HG03095 (cell line): Measurements from ENCODE around the gene ZNF692.
"Not testable (repeated sequence)": the region's sequence is repeated elsewhere in the genome, so short reads cannot be mapped to it uniquely, and the experiment has no call there.

ENCODE experiments used
- ATAC-seq: cut with Tn5 transposase; IDR thresholded peaks from one replicate; pipeline ENCODE4 v1.9.1; 2021; ENCODE audit warnings: moderate library complexity; ENCODE audit not compliant: unreplicated experiment

The ZNF692 gene

GRCh38 chr1:248882427-248882826, 23.5 kb upstream of the ZNF692 start:
- ATAC-seq = not testable (repeated sequence)

- ATAC-seq = no peak
Observed at GRCh38 chr1:248881261-248881660, 22.4 kb upstream of the ZNF692 start.

GRCh38 chr1:248873993-248874533, 15.2 kb upstream of the ZNF692 start:
- ATAC-seq = peak; percentile 59

GRCh38 chr1:248873409-248873992, 14.6 kb upstream of the ZNF692 start:
- ATAC-seq = peak; percentile 83

- ATAC-seq = peak; percentile 40
Observed at GRCh38 chr1:248872752-248873408, 14.0 kb upstream of the ZNF692 start.

- no peak for ATAC-seq
Observed at GRCh38 chr1:248871837-248872401, 13.0 kb upstream of the ZNF692 start.

GRCh38 chr1:248862998-248863881, 4.4 kb upstream of the ZNF692 start:
- ATAC-seq = peak; percentile 57

- ATAC-seq = peak; percentile 5
Observed at GRCh38 chr1:248862695-248862997, 3.8 kb upstream of the ZNF692 start.

- ATAC-seq = no peak
Observed at GRCh38 chr1:248861616-248862015, 2.7 kb upstream of the ZNF692 start.

- ATAC-seq = no peak
Observed at GRCh38 chr1:248860007-248860406, 1.1 kb upstream of the ZNF692 start.

GRCh38 chr1:248858096-248858890, 592 bp downstream of the ZNF692 start:
- ATAC-seq = peak; percentile 31

- no peak for ATAC-seq
Observed at GRCh38 chr1:248857749-248858095, 1.2 kb downstream of the ZNF692 start.

GRCh38 chr1:248857201-248857600, 1.7 kb downstream of the ZNF692 start:
- no peak for ATAC-seq

- ATAC-seq = no peak
Observed at GRCh38 chr1:248856176-248856575, 2.7 kb downstream of the ZNF692 start.

GRCh38 chr1:248855580-248855979, 3.3 kb downstream of the ZNF692 start:
- ATAC-seq = no peak

GRCh38 chr1:248853663-248854375, 5.1 kb downstream of the ZNF692 start:
- no peak for ATAC-seq

GRCh38 chr1:248852481-248853405, 6.1 kb downstream of the ZNF692 start:
- no peak for ATAC-seq

- ATAC-seq = no peak
Observed at GRCh38 chr1:248851390-248851789, 7.5 kb downstream of the ZNF692 start.
